ENCODE measurements around the gene SSTR3. TPM values are rescaled to one million over a fixed set of nuclear protein-coding genes. Genes with fewer than 3 reads are reported as not detected.
A peak's percentile ranks its signal among the peaks of the same experiment; 100 is the strongest.

Gene SSTR3
- total and polyA plus RNA-seq, 2 of the 13 experiments (the other 11 are each of a cell fraction or from before 2014, with no cell fraction given) = 0.08 to 0.64 TPM

- TF ChIP-seq RFX3 (CRISPR knock-in tag; IDR thresholded peaks at IDR 0.05) (no peak), ZNF597 (CRISPR knock-in tag; IDR thresholded peaks at IDR 0.05) (no peak), HMGXB4 (CRISPR knock-in tag; IDR thresholded peaks at IDR 0.05; ENCODE audit: borderline replicate concordance in 1 of 2, low read depth in 1 of 2) (peak; percentile 62 to 64; a peak in 3 of 4 replicates), ATF4 (CRISPR knock-in tag; IDR thresholded peaks at IDR 0.05) (no peak), NONO (IDR thresholded peaks at IDR 0.05) (no peak), NONO (CRISPR knock-in tag; conservative IDR thresholded peaks at IDR 0.05) (0 out of 2 replicates have a peak, but pooled peaks have one; percentile 46), FIP1L1 (IDR thresholded peaks at IDR 0.05; ENCODE audit: borderline replicate concordance, insufficient read depth, low read depth, low read length) (no peak), ZFP82 (CRISPR knock-in tag; IDR thresholded peaks at IDR 0.05; ENCODE audit: borderline replicate concordance) (no peak), MXD3 (CRISPR knock-in tag; IDR thresholded peaks at IDR 0.05) (no peak), ZSCAN12 (CRISPR knock-in tag; IDR thresholded peaks at IDR 0.05) (no peak), GPN1 (CRISPR knock-in tag; IDR thresholded peaks at IDR 0.05; ENCODE audit: borderline replicate concordance) (no peak), ZMAT5 (CRISPR knock-in tag; IDR thresholded peaks at IDR 0.05; ENCODE audit: borderline replicate concordance, low read depth) (no peak), ZNF615 (CRISPR knock-in tag; IDR thresholded peaks at IDR 0.05; ENCODE audit: borderline replicate concordance) (no peak), ZHX2 (IDR thresholded peaks at IDR 0.05; ENCODE audit: low read depth) (no peak), ZHX2 (CRISPR knock-in tag; IDR thresholded peaks at IDR 0.05; ENCODE audit: borderline replicate concordance) (no peak), ZBTB49 (CRISPR knock-in tag; IDR thresholded peaks at IDR 0.05; ENCODE audit: borderline replicate concordance) (no peak)
Measured at GRCh38 chr22:37166675-37167066, 45.6 kb downstream of the SSTR3 start (continued).
